ENCODE results near the gene TRIM52. TPM values are rescaled to one million over a fixed set of nuclear protein-coding genes. Genes with fewer than 3 reads are reported as not detected.
"Not testable (repeated sequence)": the region's sequence is repeated elsewhere in the genome, so short reads cannot be mapped to it uniquely, and the experiment has no call there.

TRIM52 gene
- polyA plus RNA-seq, 1 donor from 2014 or later, result 42.0 TPM

GRCh38 chr5:181267907-181268306, 7.0 kb upstream of the TRIM52 start:
- not testable (repeated sequence) for H3K79me2 ChIP-seq (replicated peaks; ENCODE audit: insufficient read depth, low read length); H3K4me2 ChIP-seq (ENCODE audit: low read length); H3F3A ChIP-seq (ENCODE audit: insufficient read depth, low read length, poor library complexity, severe bottlenecking); H3K9me2 ChIP-seq (ENCODE audit: insufficient read depth, low read length); H4K20me1 ChIP-seq (ENCODE audit: insufficient read depth); H3K27ac ChIP-seq (ENCODE audit: low read length); H2AFZ ChIP-seq (ENCODE audit: low read depth, low read length); H3K9ac ChIP-seq (ENCODE audit: low read length); H3K36me3 ChIP-seq (ENCODE audit: insufficient read depth, low read length); H3K4me3 ChIP-seq (ENCODE audit: low read length); H3K9me3 ChIP-seq (ENCODE audit: low read length); H3K27me3 ChIP-seq (ENCODE audit: insufficient read depth, low read depth, low read length)

DNA sequence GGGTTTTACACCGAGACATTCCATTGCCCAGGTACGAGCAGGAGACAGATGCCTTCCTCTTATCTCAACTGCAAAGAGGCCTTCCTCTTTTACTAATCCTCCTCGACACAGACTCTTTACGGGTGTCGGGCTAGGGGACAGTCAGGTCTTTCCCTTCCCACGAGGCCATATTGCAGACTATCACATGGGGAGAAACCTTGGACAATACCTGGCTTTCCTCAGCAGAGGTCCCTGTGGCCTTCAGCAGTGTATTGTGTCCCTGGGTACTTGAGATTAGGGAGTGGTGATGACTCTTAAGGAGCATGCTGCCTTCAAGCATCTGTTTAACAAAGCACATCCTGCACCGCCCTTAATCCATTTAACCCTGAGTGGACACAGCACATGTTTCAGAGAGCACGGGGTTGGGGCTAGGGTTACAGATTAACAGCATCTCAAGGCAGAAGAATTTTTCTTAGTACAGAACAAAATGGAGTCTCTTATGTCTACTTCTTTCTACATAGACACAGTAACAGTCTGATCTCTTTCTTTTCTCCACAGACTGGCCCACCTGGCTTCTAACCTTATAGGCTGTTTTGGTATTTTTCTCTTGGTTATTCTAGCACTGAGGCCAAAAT, 6.5 kb upstream of the TRIM52 start:
- H2AFZ ChIP-seq (ENCODE audit: low read depth, low read length); H3K27ac ChIP-seq (ENCODE audit: low read length); H3K9me3 ChIP-seq (ENCODE audit: low read length); H3K9me2 ChIP-seq (ENCODE audit: insufficient read depth, low read length); H4K20me1 ChIP-seq (ENCODE audit: insufficient read depth); H3K27me3 ChIP-seq (ENCODE audit: insufficient read depth, low read depth, low read length); H3F3A ChIP-seq (ENCODE audit: insufficient read depth, low read length, poor library complexity, severe bottlenecking); H3K4me2 ChIP-seq (ENCODE audit: low read length); H3K36me3 ChIP-seq (ENCODE audit: insufficient read depth, low read length); H3K4me3 ChIP-seq (ENCODE audit: low read length); H3K9ac ChIP-seq (ENCODE audit: low read length): not testable (repeated sequence)
- peaks cover 13% of the 10 kb centered on the region for H3K79me2 ChIP-seq (replicated peaks; ENCODE audit: insufficient read depth, low read length)

- H3F3A ChIP-seq (ENCODE audit: insufficient read depth, low read length, poor library complexity, severe bottlenecking), result no peaks in the 10 kb centered on the region
- H3K27ac ChIP-seq (ENCODE audit: low read length), result no peak overlapping the region
- H3K4me2 ChIP-seq (ENCODE audit: low read length), result no peak overlapping the region
- H3K4me3 ChIP-seq (ENCODE audit: low read length), result no peak overlapping the region
- H4K20me1 ChIP-seq (ENCODE audit: insufficient read depth), result no peaks in the 10 kb centered on the region
- peaks cover 18% of the 10 kb centered on the region for H3K79me2 ChIP-seq (replicated peaks; ENCODE audit: insufficient read depth, low read length)
- H3K9me2 ChIP-seq (ENCODE audit: insufficient read depth, low read length), result no peaks in the 10 kb centered on the region
- no peaks in the 10 kb centered on the region for H3K9me3 ChIP-seq (ENCODE audit: low read length)
- H3K27me3 ChIP-seq (ENCODE audit: insufficient read depth, low read depth, low read length), result no peaks in the 10 kb centered on the region
- no peak for TF ChIP-seq SMC3 (conservative IDR thresholded peaks at IDR 0.05; ENCODE audit: poor library complexity)
- TF ChIP-seq EP300 (conservative IDR thresholded peaks at IDR 0.05; ENCODE audit: poor library complexity, severe bottlenecking), result no peak
- TF ChIP-seq RAD21 (conservative IDR thresholded peaks at IDR 0.05), result no peak
- TF ChIP-seq TAF1 (IDR thresholded peaks at IDR 0.05; ENCODE audit: low read depth), result no peak
- TF ChIP-seq REST (IDR thresholded peaks at IDR 0.05; ENCODE audit: borderline replicate concordance), result no peak
- H2AFZ ChIP-seq (ENCODE audit: low read depth, low read length), result no peak overlapping the region
- no peaks in the 10 kb centered on the region for H3K36me3 ChIP-seq (ENCODE audit: insufficient read depth, low read length)
- H3K9ac ChIP-seq (ENCODE audit: low read length), result no peak overlapping the region
Measured at GRCh38 chr5:181265092-181265671, 4.2 kb upstream of the TRIM52 start.

DNA sequence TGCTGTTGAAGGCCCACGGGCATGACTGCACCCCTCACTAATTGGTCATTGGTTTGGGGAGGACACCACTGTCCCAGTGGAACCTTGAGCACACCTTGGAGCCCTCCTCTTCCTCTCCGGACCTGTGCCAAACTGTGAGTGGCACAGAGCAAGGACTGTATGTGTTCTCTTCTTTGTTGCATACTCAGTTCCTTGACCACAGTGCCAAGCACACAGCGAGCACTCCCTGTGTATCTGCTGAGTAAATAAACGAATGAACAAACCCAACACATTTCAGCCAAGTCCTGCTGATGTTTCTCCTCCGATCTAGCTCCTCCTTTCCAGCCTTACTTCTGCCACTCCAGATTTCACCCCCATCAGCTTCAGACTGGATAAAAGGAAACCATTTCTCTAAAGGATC, 2.7 kb upstream of the TRIM52 start:
- H3F3A ChIP-seq (ENCODE audit: insufficient read depth, low read length, poor library complexity, severe bottlenecking), result no peaks in the 10 kb centered on the region
- H3K27me3 ChIP-seq (ENCODE audit: insufficient read depth, low read depth, low read length), result no peaks in the 10 kb centered on the region
- no peaks in the 10 kb centered on the region for H4K20me1 ChIP-seq (ENCODE audit: insufficient read depth)
- no peaks in the 10 kb centered on the region for H3K9me2 ChIP-seq (ENCODE audit: insufficient read depth, low read length)
- no peak overlapping the region for H3K9ac ChIP-seq (ENCODE audit: low read length)
- no peak overlapping the region for H3K4me3 ChIP-seq (ENCODE audit: low read length)
- H3K27ac ChIP-seq (ENCODE audit: low read length), result no peak overlapping the region
- no peaks in the 10 kb centered on the region for H3K36me3 ChIP-seq (ENCODE audit: insufficient read depth, low read length)
- H3K9me3 ChIP-seq (ENCODE audit: low read length), result no peaks in the 10 kb centered on the region
- peaks cover 34% of the 10 kb centered on the region for H3K79me2 ChIP-seq (replicated peaks; ENCODE audit: insufficient read depth, low read length)
- no peak overlapping the region for H2AFZ ChIP-seq (ENCODE audit: low read depth, low read length)
- H3K4me2 ChIP-seq (ENCODE audit: low read length), result no peak overlapping the region
- TF ChIP-seq EZH2 (IDR thresholded peaks at IDR 0.05; ENCODE audit: borderline replicate concordance, insufficient read depth, low read length, poor library complexity, severe bottlenecking) (no peak), REST (IDR thresholded peaks at IDR 0.05; ENCODE audit: borderline replicate concordance) (no peak), SMC3 (conservative IDR thresholded peaks at IDR 0.05; ENCODE audit: poor library complexity) (no peak), CTCF (IDR thresholded peaks at IDR 0.05; ENCODE audit: poor library complexity, severe bottlenecking) (no peak), MXI1 (conservative IDR thresholded peaks at IDR 0.05; ENCODE audit: poor library complexity, severe bottlenecking) (no peak), TAF1 (IDR thresholded peaks at IDR 0.05; ENCODE audit: low read depth) (no peak), RAD21 (conservative IDR thresholded peaks at IDR 0.05) (no peak), POLR2AphosphoS5 (IDR thresholded peaks at IDR 0.05) (no peak)
